MM.1S (cell line): Measurements from ENCODE around the gene FCRL5.

Experiments
- CTCF ChIP-seq: fragments of 300-600 bp; sonication (generic); IDR thresholded peaks from 2 replicates; pipeline ENCODE4 v1.5.1; 2016; ENCODE audit warnings: antibody characterized with exemption, low read length, mixed read lengths
- EZH2 ChIP-seq: fragments of 300-600 bp; sonication (generic); optimal IDR thresholded peaks from 2 replicates; pipeline ENCODE3; 2017; ENCODE audit warnings: low read depth, mild to moderate bottlenecking, antibody characterized with exemption, low read length, mixed read lengths
- EZH2phosphoT487 ChIP-seq: fragments of 300-600 bp; sonication (generic); IDR thresholded peaks from 2 replicates; pipeline ENCODE4 v1.6.1; 2018; ENCODE audit warnings: antibody characterized with exemption, low read length

GRCh38 chr1:157485793-157486192 lies 66.5 kb downstream of the FCRL5 start:
- no peak for TF ChIP-seq CTCF
- TF ChIP-seq EZH2phosphoT487 = no peak
- no peak for TF ChIP-seq EZH2
